ENCODE data around the gene PLEKHA8. TPM values are rescaled to one million over a fixed set of nuclear protein-coding genes. Genes with fewer than 3 reads are reported as not detected.

The PLEKHA8 gene
- total RNA-seq, 4 donors from 2014 or later, result 6.6 to 16.4 (median 13.1) TPM

DNA sequence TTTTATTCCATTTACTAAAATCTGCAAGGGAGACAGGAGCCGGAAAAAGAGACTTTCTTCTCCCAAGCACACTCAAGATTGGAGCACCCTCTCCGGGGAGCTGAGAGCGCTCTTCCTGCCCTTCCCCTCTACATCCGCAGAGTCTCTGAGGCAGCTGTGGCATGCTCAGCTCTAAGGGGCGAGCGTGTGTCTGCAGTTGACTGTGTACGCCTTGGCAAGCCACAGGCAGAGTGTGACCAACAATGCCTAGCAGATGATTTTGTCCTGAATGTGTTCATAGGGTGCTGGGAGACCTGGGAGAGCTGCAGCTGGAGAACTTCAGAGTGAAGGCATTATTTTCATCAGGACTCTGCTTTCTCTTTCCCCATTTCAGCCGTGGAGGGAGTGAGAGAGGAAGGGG is 127.3 kb downstream of the PLEKHA8 start:
- intact Hi-C loops (cut with DNase I; ENCODE audit: low total_unique reads) (no loop called here), in situ Hi-C loops (cut with MboI; ENCODE audit: low pct_ligation_motif_present in 1 of 4, low pct_unique_long_range_greater_than_20kb in 1 of 4, low sequenced_read_pairs in 3 of 4) (loop anchor here in 3 of 4 donors (25.0 kb wide), 3 partner anchors 257 to 582 kb away; no protein-coding TSS in a partner anchor)
- H3K27ac ChIP-seq, result no peak overlapping the region
- no peaks in the 10 kb centered on the region for H3K27me3 ChIP-seq
- no peak overlapping the region for H3K4me3 ChIP-seq
- no peaks in the 10 kb centered on the region for H3K9me3 ChIP-seq
- no peaks in the 10 kb centered on the region for H3K36me3 ChIP-seq
- TF ChIP-seq, protein P1, sequence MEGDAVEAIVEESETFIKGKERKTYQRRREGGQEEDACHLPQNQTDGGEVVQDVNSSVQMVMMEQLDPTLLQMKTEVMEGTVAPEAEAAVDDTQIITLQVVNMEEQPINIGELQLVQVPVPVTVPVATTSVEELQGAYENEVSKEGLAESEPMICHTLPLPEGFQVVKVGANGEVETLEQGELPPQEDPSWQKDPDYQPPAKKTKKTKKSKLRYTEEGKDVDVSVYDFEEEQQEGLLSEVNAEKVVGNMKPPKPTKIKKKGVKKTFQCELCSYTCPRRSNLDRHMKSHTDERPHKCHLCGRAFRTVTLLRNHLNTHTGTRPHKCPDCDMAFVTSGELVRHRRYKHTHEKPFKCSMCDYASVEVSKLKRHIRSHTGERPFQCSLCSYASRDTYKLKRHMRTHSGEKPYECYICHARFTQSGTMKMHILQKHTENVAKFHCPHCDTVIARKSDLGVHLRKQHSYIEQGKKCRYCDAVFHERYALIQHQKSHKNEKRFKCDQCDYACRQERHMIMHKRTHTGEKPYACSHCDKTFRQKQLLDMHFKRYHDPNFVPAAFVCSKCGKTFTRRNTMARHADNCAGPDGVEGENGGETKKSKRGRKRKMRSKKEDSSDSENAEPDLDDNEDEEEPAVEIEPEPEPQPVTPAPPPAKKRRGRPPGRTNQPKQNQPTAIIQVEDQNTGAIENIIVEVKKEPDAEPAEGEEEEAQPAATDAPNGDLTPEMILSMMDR (IDR thresholded peaks at IDR 0.05), result no peak
- TF ChIP-seq POLR2A (IDR thresholded peaks at IDR 0.05) (no peak), EP300 (IDR thresholded peaks at IDR 0.05; ENCODE audit: low read depth) (no peak), POLR2AphosphoS5 (IDR thresholded peaks at IDR 0.05) (no peak)
- DNase-seq, result no peak
- WGBS, 2 donors (ENCODE audit: low coverage in 1 of 2), result 92 to 100% methylated on average over 1 to 8 of the region's 8 CpGs
- H3K4me1 ChIP-seq, result peaks cover 0 to 10% (median 8%) of the 10 kb centered on the region in 4 donors

DNA sequence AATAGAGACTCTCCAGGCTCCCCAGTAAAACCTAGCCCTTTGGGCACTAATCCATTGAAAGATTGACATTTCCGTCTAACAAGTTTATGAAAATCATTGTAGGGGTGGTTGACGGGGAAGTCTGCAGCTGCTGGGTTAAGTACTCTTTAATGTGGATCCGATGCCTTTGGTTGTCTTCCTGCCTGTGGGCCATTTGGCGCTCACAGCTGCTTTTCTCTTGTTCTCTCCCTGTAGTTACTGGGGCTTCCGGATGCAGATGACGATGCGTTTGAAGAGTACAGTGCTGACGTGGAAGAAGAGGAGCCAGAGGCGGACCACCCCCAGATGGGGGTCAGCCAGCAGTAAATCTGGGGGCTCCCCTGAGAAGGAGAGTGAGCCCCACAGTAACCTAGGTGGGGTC is 129.0 kb downstream of the PLEKHA8 start:
- no peak overlapping the region for H3K27ac ChIP-seq
- no peaks in the 10 kb centered on the region for H3K36me3 ChIP-seq
- H3K4me3 ChIP-seq, result no peak overlapping the region
- DNase-seq, result no peak
- H3K9me3 ChIP-seq, result no peaks in the 10 kb centered on the region
- in situ Hi-C loops (cut with MboI; ENCODE audit: low pct_ligation_motif_present in 1 of 4, low pct_unique_long_range_greater_than_20kb in 1 of 4, low sequenced_read_pairs in 3 of 4), result loop anchor here in 3 of 4 donors (25.0 kb wide), 3 partner anchors 255 to 580 kb away; no protein-coding TSS in a partner anchor
- intact Hi-C loops (cut with DNase I; ENCODE audit: low total_unique reads), result no loop called here
- TF ChIP-seq, protein P1 (IDR thresholded peaks at IDR 0.05), result no peak
- TF ChIP-seq EP300 (IDR thresholded peaks at IDR 0.05; ENCODE audit: low read depth) (no peak), POLR2A (IDR thresholded peaks at IDR 0.05) (no peak), POLR2AphosphoS5 (IDR thresholded peaks at IDR 0.05) (no peak)
- no peaks in the 10 kb centered on the region for H3K27me3 ChIP-seq
- WGBS, 2 donors (ENCODE audit: low coverage in 1 of 2), result 84 to 100% methylated on average over 3 to 9 of the region's 9 CpGs
- peaks cover 0 to 10% (median 8%) of the 10 kb centered on the region in 4 donors for H3K4me1 ChIP-seq

DNA sequence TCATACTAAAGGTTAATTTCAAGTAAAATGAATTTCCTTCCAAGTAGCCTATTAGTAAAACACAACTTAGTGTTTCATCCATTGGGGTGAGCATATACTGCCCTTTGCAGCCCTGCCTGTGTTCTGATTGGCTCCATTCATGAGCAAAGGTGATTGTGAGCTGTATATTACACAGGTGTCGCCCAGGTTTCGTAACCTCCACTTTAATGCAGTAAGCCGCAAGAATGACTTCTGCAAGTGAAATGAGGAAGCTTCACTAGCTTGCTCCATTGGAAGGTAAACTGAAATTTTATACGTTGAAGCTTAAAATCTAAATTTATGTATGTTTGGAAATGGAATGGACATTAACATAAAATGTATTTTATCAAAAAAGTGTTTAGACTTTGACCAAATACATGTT is 131.0 kb downstream of the PLEKHA8 start:
- Histone ChIP-seq H3K4me1 (peaks cover 0 to 13% (median 9%) of the 10 kb centered on the region in 4 donors), H3K36me3 (no peaks in the 10 kb centered on the region), H3K27ac (peak overlapping the region in 3 of 4 donors; percentile 28 to 41 (median 38)), H3K4me3 (no peak overlapping the region), H3K9me3 (no peaks in the 10 kb centered on the region), H3K27me3 (no peaks in the 10 kb centered on the region)
- in situ Hi-C loops (cut with MboI; ENCODE audit: low pct_ligation_motif_present in 1 of 4, low pct_unique_long_range_greater_than_20kb in 1 of 4, low sequenced_read_pairs in 3 of 4), result loop anchor here in 3 of 4 donors (25.0 kb wide), 3 partner anchors 253 to 578 kb away; no protein-coding TSS in a partner anchor
- 47 to 51% methylated on average over 3 to 4 of the region's 4 CpGs for WGBS, 2 donors (ENCODE audit: low coverage in 1 of 2)
- DNase-seq, result peak; percentile 48
- TF ChIP-seq EP300 (IDR thresholded peaks at IDR 0.05; ENCODE audit: low read depth) (no peak), POLR2AphosphoS5 (IDR thresholded peaks at IDR 0.05) (peak in 1 of 3 donors; percentile 8)
- intact Hi-C loops (cut with DNase I; ENCODE audit: low total_unique reads), result no loop called here

DNA sequence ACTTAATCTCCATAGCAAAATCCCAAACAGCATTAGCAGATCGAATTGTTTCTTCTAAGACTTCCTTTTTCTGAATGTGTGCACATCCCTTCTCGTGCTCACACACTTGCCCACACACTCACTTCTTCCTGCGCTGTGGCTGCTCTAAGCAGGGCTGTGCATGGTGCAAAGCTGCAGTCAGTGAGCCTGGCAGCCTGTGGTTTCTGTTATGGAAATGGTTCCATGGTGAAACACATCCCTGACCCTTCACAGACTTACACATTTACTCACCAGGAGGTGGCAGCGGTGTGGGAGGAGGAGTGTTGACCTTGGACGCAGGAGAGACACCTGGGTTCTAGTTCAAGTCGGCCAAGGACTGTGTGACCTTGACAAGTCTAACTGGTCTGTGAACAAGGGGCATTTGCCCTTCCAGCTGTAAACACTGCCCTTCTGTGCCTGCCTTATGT is 131.5 kb downstream of the PLEKHA8 start:
- DNase-seq, result peak; percentile 41
- no peaks in the 10 kb centered on the region for H3K27me3 ChIP-seq
- H3K9me3 ChIP-seq, result no peaks in the 10 kb centered on the region
- TF ChIP-seq, protein P1 (IDR thresholded peaks at IDR 0.05), result peak in 2 of 5 experiments; percentile 31 to 45
- TF ChIP-seq POLR2A (IDR thresholded peaks at IDR 0.05), result no peak
- in situ Hi-C loops (cut with MboI; ENCODE audit: low pct_ligation_motif_present in 1 of 4, low pct_unique_long_range_greater_than_20kb in 1 of 4, low sequenced_read_pairs in 3 of 4), result loop anchor here in 3 of 4 donors (10.0 to 25.0 kb wide), 5 partner anchors 245 to 578 kb away; no protein-coding TSS in a partner anchor
- H3K36me3 ChIP-seq, result no peaks in the 10 kb centered on the region
- intact Hi-C loops (cut with DNase I; ENCODE audit: low total_unique reads), result loop anchor here (5.0 kb wide), 1 partner anchor 253 kb away; no protein-coding TSS in a partner anchor
- H3K27ac ChIP-seq, result peak overlapping the region in 3 of 4 donors; percentile 28 to 41 (median 38)
- H3K4me1 ChIP-seq, result peaks cover 0 to 15% (median 10%) of the 10 kb centered on the region in 4 donors
- WGBS, 2 donors (ENCODE audit: low coverage in 1 of 2), result 35 to 39% methylated on average over 3 to 6 of the region's 6 CpGs
- no peak overlapping the region for H3K4me3 ChIP-seq

Measured in transverse colon (tissue), 4 donors.